HepG2 (cell line): ENCODE data around the gene OR1I1.

ENCODE experiments used
- ATRX ChIP-seq: sonication (generic); formaldehyde crosslinking; IDR thresholded peaks from 2 replicates; pipeline ENCODE4 v1.4.0; 2020; ENCODE audit warnings: missing genetic modification reagents, borderline replicate concordance
- CTCF ChIP-seq: sonication (generic); formaldehyde crosslinking; IDR thresholded peaks from 2 replicates; pipeline ENCODE4 v1.5.0; 2020; ENCODE audit warnings: mild to moderate bottlenecking, missing genetic modification reagents, moderate library complexity
- FOXK1 ChIP-seq: sonication (generic); formaldehyde crosslinking; IDR thresholded peaks from 2 replicates; pipeline ENCODE4 v1.4.0; 2020; ENCODE audit warnings: low read depth, missing genetic modification reagents, borderline replicate concordance
- IRF9 ChIP-seq: sonication (generic); formaldehyde crosslinking; IDR thresholded peaks from 2 replicates; pipeline ENCODE4 v1.8.0; 2022; ENCODE audit warnings: missing genetic modification reagents, mild to moderate bottlenecking, borderline replicate concordance
- MYC ChIP-seq: sonication (generic); formaldehyde crosslinking; IDR thresholded peaks from 2 replicates; pipeline ENCODE4 v1.9.0; 2021; ENCODE audit warnings: missing genetic modification reagents, borderline replicate concordance
- NR3C1 ChIP-seq: sonication (generic); formaldehyde crosslinking; IDR thresholded peaks from 2 replicates; pipeline ENCODE4 v1.4.0; 2020; ENCODE audit warnings: missing genetic modification reagents
- TOE1 ChIP-seq: sonication (generic); formaldehyde crosslinking; IDR thresholded peaks from 2 replicates; pipeline ENCODE4 v1.4.0; 2020; ENCODE audit warnings: mild to moderate bottlenecking, missing genetic modification reagents
- ZBTB43 ChIP-seq: sonication (generic); formaldehyde crosslinking; conservative IDR thresholded peaks from 2 replicates; pipeline ENCODE4 v1.4.0; 2020; ENCODE audit warnings: missing genetic modification reagents
- ZFP62 ChIP-seq: sonication (generic); formaldehyde crosslinking; IDR thresholded peaks from 2 replicates; pipeline ENCODE4 v1.4.0; 2020; ENCODE audit warnings: missing genetic modification reagents
- ZNF256 ChIP-seq: sonication (generic); formaldehyde crosslinking; conservative IDR thresholded peaks from 2 replicates; pipeline ENCODE4 v1.4.0; 2020; ENCODE audit warnings: missing genetic modification reagents
- ZNF768 ChIP-seq: sonication (generic); formaldehyde crosslinking; IDR thresholded peaks from 2 replicates; pipeline ENCODE4 v1.4.0; 2020; ENCODE audit warnings: missing genetic modification reagents

DNA sequence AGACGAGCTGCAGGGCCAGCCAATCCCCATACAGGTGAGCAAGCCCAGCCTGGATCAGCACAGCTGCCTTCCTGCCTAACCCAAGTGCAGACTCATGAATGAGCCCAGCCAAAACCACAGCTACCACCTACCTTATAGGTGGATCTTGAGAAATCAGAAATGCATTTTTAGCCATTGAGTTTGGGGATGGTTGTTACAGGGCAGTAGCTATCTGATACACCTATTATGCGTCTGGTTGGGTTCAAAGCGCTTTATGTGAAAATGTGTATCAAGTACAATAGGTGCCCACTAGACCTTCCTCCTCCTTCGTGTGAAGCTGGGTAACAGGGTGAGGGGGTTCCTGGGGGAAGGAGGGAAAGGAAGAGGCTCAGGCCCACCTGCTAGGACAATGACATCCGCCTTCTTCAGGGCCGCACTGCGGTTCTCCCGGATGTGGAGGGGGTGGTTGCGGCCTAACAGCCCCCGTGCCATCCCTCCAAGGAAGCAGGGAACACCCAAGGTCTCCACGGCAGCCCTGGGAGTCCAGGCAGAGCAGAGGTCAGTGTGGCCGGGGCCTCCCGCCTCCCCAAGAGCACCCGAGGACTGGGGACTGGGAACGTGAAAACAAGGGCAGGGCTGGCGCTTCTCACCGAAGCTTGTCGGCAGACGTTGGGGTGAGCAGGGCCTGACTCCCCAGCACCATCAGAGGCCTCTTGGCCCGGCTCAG is 36.9 kb downstream of the OR1I1 start:
- TF ChIP-seq FOXK1 (CRISPR knock-in tag), result no peak
- no peak for TF ChIP-seq ATRX
- TF ChIP-seq NR3C1 (CRISPR knock-in tag), result no peak
- TF ChIP-seq CTCF (CRISPR knock-in tag), result no peak
- no peak for TF ChIP-seq TOE1 (CRISPR knock-in tag)
- TF ChIP-seq IRF9 (CRISPR knock-in tag), result no peak
- TF ChIP-seq ZBTB43, result no peak
- no peak for TF ChIP-seq ZNF256 (CRISPR knock-in tag)
- no peak for TF ChIP-seq ZFP62 (CRISPR knock-in tag)
- no peak for TF ChIP-seq ZNF768
- no peak for TF ChIP-seq MYC (CRISPR knock-in tag)
